Right ventricle myocardium inferior (tissue), 1 donor: ENCODE data around the gene MAP2K2. TPM values are rescaled to one million over a fixed set of nuclear protein-coding genes. Genes with fewer than 3 reads are reported as not detected.

Experiments used
- ATAC-seq: fragments of 200-7000 bp; cut with Tn5 transposase; one replicate; pipeline ENCODE4 v1.9.1; 2020; ENCODE audit warnings: mild to moderate bottlenecking, moderate library complexity
- DNase-seq: peaks from one replicate; pipeline ENCODE4 v3.0.0; 2021; ENCODE audit errors: missing footprints
- intact Hi-C: fragments of 100-400 bp; cut with DNase I; formaldehyde crosslinking; loops from one replicate; pipeline ENCODE4 v1.11.0; 2022
- total RNA-seq: library from RNA; stranded (reverse); fragmentation: NEBNext Ultra II Directional; extraction: Animal tissue kit (Norgen Biotek cat#: 25700); gene quantifications from one replicate; pipeline ENCODE4 v1.2.1, GENCODE V29; 2021
- donor health status: DM: no; HTN: yes; CAD: no; lungs with severe emphysema.

MAP2K2 gene
- total RNA-seq, 1 donor from 2014 or later: 138 TPM

DNA sequence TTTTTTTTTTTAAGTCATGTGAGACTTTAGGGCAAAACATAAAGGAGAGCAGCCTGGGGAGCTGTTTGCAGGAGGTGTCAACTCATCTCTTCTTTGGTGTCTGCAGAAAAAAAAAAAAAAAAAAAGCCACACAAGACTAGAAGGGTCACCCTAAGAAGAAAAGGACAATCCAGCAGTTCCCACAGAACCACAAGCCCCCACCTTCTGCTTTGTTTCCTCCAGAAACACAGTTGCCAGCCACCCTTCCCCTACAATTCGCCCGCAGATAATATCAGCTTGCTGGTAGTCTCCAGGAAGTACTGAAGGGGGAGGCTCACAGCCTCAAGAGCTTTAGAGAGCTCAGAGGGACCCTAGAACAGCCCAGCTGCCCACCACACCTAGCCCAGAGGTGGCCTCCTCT lies 34.9 kb downstream of the MAP2K2 start:
- no peak for DNase-seq
- no peak for ATAC-seq
- intact Hi-C loops: no loop called here

DNA sequence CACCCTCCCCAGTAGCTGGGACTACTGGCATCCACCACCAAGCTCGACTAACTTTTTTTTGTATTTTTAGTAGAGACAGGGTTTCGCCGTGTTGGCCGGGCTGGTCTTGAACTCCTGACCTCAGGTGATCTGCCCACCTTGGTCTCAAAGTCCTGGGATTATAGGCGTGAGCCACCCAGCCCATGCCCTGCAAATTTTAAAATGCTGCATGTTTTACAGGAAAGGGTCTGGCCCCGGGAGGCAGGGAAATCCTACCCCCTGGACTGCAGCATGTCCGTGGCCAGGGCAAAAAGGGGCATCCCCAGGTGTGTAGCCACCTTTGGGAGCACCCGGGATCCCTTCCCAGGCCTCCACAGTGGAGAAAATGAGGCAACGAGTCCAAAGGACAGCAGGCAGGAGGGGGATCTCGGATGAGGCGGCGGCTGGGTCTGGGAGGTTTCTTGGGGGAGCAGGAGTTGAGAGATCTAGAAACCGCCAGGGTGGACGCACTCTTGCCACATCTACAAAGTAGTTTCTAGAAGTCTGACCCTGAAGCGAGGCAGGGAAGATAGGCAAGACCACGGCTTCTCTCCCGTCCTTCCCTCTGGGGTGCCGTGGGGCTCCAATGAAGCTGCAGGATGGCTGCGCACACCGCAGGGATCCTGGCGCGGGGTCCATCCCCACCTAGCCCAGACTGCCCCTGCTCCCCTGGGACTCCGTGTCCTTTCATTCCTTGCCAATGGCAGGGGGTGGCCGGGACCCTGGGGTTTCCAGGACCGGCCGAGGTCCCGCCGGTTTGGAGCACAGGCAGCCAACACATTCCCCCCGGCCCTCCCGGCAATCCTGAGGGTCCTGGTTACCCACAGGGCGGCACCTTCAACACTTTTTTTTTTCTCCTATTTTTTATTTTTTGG lies 35.9 kb downstream of the MAP2K2 start:
- no peak for DNase-seq
- ATAC-seq: no peak
- intact Hi-C loops: no loop called here

DNA sequence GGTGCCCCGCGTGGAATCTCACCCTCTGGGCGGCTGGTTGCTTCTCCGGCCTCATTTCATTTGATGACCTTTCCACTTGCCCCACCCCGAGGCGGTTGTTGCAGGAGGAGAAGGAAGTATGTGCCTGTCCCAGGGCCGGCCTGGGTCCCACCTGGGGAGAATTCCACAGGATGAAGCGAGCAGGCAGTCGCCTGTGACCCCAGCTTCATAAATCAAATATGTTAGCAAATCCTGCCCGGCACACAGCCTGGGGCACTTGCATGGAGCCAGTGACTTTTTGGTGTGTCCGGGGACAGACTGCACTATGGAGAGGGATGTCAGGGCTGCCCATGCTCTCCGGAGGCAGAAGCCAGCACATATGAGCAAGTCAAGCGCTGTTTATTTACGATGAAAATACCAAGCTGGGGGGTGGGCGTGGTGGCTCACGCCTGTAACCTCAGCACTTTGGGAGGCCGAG lies 37.5 kb downstream of the MAP2K2 start:
- DNase-seq (no peak), ATAC-seq (no peak)
- intact Hi-C loops: no loop called here

DNA sequence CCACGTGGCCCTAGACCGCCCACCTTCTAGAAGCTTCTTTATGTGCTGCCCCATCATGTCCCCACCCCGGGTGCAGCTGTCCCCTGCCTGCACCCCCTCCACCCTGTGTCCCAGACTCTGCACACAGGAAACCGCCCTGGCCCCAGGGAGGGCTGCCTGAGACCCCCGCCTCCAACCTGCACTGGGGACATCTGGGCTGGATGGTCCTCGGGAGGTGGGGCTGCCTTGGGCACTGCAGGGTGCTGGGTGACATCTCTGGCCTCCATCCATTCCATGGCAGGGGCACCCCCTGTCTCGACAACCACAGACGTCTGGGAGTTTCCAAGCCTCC lies 39.4 kb downstream of the MAP2K2 start:
- intact Hi-C loops: no loop called here
- no peak for ATAC-seq

DNA sequence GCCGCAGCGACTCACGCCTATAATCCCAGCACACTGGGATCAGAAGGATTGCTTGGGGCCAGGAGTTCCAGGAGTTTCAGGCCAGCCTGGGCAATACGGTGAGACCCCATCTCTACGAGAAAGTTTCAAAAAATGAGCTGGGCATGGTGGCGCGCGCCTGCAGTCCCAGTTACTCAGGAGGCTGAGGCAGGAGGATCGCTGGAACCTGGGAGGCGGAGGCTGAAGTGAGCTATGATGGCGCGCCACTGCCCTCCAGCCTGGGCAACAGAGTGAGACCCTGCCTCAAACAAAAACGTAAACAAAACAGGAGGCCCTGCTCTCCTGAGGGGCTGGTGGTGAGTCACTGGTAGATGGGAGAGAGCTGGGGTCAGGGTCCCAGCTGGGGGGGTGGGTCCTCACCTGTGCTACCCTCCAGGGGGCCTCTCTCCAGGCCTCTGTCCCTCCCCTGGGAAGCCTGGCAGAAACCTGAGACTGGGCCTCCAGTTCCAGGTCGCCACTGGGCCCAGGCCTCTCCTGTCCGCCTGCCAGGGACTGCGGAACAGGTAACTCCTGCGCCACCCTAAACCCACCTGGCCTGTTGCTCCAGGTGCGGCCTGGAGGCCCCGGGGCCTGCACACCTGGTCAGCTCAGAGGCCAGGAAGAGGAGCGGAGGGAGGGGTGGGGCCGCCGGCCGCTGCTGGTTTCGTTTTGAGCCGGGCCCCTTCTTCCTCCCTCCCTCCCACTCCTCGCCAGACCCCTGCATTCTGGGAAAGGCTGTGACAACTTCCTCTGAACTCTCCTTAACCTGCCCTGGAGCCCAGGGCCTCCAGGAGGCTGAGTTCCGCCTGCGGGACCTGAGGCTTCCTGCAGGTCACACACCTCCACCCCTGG lies 40.0 kb downstream of the MAP2K2 start:
- intact Hi-C loops: no loop called here
- DNase-seq: no peak
- ATAC-seq: no peak

More for the DNA sequence above, 39.4 kb downstream of the MAP2K2 start:
- DNase-seq: no peak

DNA sequence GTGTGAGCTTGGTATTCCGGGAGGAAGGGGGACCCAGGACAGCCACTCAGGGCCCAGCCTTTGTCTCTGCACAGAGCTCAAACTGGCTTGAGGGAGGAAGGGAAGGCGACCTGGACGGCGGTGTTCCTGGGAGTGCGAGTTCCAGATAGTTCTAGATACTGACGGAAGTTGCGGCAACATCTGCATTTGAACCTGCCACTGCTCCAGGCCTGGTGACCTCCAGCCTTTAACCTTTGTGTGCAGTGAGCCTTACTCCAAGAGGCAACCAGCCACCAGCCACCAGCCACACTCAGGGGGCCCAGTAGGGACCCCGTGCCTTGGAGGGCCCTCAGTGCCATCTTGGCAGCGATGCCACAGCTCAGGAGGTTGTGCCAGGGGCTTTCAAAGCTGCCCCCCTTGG lies 41.8 kb downstream of the MAP2K2 start:
- intact Hi-C loops: no loop called here
- ATAC-seq (no peak), DNase-seq (no peak)

DNA sequence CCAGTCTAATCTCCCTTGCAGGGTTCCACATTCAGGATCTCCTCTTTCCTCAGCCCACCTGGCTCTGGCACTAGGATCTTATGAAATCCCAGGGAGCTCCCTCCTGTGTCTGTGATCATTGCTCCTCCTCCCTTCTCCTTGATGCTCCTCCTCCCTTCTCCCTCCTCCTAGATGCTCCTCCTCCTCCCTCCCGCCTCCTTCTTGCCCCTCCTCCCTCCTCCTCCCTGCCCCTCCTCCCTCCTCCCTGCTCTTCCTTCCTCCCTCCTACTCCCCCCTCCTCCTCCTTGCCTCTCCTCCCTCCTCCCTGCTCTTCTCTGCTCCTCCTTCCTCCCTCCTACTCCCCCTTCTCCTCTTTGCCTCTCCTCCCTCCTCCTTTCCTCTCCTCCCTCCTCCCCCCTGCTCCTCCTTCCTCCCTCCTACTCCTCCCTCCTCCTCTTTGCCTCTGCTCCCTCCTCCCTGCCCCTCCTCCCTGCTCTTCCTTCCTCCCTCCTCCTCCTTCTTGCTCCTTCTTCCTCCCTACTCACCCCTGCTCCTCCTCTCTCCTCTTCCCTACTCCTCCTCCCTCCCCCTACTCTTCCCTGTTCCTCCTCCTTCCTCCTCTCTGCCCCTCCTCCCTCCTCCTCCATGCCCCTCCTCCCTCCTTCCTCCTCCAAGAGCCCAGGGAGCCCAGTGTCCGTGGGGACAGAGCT lies 42.3 kb downstream of the MAP2K2 start:
- intact Hi-C loops: loop anchor here (2.0 kb wide), 1 partner anchor 37 kb away; no protein-coding TSS in a partner anchor
- ATAC-seq: no peak
- no peak for DNase-seq

DNA sequence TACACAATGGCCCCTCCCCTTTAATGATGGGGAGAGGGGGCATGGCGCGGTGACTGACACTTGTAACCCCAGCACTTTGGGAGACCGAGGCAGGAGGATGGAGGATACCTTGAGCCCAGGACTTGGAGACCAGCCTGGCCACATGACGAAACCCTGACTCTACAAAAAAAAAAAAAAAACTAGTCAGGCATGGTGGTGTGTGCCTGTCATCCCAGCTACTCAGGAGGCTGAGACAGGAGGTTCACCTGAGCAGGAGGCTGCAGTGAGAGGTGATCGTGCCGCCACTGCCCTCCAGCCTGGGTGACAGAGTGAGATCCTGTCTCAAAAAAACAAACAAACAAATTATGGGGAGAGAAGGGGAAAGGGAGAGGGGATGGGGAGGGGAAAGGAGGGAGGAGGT lies 43.4 kb downstream of the MAP2K2 start:
- DNase-seq (no peak), ATAC-seq (no peak)
- intact Hi-C loops: loop anchor here (2.0 kb wide), 1 partner anchor 38 kb away; no protein-coding TSS in a partner anchor

DNA sequence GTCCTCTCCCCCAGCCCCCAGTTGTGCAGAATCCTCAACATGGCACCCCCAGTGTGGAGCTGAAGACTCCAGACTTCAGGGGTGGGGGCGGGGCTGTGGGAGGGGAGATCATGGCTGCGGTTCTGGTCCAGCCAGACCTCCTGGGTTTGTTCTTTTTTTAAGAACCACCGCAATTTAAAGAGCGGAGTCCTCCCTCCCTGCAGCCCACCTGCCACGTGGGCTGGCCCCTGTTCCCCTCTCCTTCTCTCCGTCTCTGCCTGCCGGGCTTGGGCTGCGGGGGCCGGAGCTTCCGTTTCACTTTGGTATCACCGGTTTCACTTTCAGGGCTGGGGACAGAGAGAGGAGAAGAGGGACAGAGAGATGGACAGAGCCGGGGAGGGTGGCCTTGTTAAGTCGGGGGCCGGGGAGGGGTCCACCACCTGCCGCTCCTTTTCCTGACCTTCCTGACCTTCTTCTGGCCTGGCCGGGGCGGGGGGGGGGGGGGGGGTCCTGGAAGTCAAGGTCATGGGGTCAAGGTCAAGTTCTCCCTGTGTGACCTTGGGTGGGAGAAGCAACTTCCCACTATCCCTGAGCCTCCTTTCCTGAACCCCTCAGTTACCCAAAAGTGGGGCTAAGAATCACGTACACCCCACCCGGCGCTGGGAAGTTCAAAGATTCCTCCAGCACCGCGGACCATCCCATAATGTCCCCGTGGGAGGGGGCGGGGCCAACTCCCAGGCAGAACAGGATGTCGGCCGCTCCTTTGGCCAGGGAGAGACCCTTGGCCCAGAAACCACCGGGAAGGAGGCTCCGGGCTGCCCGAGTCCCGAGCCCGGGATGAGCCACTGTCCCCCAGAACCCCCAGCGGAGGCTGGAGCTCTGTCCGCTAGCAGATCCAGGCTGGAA lies 45.9 kb downstream of the MAP2K2 start:
- DNase-seq: peak; percentile 89
- ATAC-seq: peak; percentile 79
- intact Hi-C loops: no loop called here

DNA sequence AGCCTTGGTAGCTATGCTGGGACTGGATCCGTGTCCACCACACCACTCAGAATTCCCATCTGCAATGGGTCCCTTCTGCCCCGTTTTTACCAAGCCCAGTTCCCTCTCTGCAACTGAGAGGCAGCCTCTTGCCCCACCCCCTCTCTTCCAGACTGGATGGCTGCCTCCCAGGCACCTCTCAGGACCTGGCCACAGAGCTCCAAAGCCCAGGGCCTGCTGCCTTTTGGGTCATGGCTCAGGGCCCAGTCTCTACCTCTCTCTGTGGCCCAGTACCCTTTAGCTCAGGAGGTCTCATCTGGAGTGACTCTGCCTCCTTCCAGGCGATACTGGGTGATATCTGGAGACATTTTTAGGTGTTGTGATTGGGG lies 46.9 kb downstream of the MAP2K2 start:
- DNase-seq: no peak

DNA sequence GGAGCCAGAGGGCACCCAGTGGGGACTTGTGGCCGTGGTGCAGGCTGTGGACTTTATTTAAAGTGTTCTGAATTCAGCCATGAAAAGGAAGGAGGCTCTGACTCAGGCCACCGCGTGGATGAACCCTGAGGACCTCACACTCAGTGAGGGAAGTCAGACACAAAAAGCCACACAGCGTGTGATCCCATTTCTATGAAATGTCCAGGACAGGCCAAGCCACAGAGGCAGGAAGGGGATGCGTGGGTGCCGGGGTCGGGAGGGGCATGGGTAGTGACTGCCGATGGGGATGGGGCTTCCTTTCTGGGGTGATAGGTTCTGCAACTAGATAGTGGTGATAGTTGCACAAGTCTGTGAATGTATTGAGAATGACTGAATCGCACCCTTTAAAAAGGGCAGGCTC lies 48.5 kb downstream of the MAP2K2 start:
- intact Hi-C loops: no loop called here
- ATAC-seq (no peak), DNase-seq (no peak)

More for the DNA sequence above, 46.9 kb downstream of the MAP2K2 start:
- ATAC-seq: peak; percentile 49
- intact Hi-C loops: no loop called here

DNA sequence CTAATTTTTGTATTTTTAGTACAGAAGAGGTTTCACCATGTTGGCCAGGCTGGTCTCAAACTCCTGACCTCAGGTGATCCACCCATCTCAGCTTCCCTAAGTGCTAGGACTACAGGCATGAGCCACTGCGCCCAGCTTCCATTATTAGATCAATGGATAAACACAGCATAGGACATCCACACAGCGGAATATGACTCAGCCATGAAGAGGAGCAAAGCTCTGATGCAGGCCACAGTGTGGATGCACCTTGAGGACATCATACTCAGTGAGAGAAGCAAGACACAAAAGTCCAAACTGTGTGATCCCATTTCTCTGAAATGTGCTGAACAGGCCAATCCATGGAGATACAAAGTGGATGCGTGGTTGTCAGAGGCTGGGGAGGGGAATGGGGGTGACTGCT lies 52.3 kb downstream of the MAP2K2 start:
- ATAC-seq (no peak), DNase-seq (no peak)
- intact Hi-C loops: no loop called here

DNA sequence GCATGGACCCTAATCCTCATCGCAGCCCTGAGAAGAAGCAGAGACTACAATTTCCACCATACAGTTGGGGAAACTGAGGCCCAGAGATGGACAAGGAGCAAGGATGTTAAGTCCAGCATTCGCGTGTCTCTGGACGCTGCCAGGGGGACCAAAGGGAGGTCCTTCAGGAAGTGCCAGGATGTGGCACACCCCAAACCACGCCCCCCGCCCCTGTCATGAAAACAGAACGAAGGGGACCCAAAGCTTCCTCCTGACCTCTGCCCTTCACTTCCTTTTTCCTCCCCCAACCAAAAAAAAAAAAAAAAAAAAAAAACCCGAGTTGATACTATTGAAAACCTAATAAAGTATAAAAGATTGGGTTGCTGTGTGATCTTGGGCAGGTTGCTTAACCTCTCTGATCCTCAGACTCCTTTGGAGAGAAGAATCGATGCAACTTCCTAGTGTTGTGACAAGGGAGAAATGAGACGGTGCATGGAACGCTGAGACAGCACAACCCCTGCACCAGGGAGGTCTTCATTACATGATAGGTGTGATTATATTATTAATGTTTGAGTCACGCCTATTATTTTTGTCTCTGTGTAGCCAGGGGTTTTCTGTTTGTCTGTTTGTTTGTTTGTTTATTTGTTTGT lies 54.5 kb downstream of the MAP2K2 start:
- ATAC-seq (no peak), DNase-seq (no peak)
- intact Hi-C loops: loop anchor here (5.0 kb wide), 1 partner anchor 53 kb away; the partner anchor contains the start of gene MAP2K2

DNA sequence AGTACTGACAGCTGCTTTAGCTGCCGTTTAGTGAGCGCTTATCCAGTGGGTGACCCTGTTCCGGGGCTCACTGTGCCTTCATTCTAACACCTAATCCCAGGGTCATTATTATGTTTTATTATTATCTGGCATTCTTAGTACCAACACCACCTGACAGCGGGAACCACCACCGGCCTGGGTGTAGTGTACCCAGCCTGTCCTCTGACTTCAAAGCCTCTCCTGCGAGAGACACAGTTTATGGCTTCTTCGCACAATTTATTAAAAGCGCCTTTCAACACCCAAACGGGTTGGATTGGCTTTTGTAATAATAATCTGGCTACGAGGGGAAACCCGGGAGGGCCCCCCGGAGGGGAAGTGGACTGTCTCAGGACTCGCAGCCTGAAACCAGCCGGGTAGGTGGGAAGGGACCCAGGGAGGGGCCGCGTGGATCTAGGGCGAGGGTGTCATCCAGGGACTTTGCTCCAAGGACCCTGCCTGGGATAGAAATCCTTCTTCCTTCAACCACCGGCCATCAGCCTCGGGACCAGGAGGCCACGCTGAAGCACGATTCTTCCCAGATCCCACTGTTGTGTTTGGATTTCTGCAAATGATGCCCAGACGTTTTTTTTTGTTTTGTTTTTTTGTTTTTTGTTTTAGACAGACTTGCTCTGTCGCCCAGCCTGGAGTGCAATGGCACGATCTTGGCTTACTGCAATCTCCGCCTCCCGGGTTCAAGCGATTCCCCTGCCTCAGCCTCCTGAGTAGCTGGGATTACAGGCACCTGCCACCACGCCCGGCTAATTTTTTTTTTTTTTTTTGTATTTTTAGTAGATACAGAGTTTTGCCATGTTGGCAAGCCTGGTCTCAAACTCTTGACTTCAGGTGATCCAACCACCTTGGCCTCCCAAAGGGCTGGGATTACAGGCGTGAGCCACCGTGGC lies 55.6 kb downstream of the MAP2K2 start:
- no peak for ATAC-seq
- DNase-seq: no peak
- intact Hi-C loops: loop anchor here (5.0 kb wide), 1 partner anchor 54 kb away; the partner anchor contains the start of gene MAP2K2

DNA sequence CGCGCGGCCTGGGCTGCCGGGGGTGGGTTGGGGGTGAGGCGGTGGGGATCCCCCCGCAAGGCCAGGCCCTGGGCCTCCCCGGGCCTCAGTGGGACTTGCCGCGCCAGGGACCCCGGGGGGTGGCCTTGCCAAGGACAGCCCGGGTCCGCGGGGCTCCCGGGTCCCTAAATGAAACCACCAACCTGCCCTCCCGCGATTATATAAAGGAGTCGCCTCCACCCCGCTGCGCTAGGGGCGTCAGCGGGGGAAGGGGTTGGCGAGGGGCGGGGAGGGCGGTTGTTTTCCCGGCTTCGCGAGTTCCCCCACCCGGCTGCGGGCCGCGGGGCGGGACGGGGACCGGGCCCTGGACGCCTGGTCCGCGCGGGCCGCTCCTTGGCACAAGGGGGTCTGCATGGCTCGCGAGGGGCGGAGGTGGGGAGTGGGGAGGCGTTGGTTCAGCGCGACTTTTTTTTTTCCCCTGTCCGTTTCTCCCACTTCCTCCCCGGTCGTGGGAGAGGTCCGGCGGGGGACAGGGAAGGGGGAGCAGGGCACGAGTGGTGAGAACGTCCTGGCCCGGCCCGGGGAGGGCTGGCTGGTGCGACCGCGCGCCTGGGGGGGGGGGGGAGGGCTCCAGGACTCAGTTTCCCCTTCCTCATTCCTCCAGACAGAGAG lies 56.4 kb downstream of the MAP2K2 start:
- intact Hi-C loops: loop anchor here (2.0 to 5.0 kb wide), 2 partner anchors 55 to 81 kb away; partner anchors contain the start of gene MAP2K2
- DNase-seq (peak; percentile 80), ATAC-seq (peak; percentile 2)
